Activated B cell treated with CpG ODN at 0.5 μM for 24 hours (primary cell): Measurements from ENCODE around the gene TXNDC16. TPM values are rescaled to one million over a fixed set of nuclear protein-coding genes. Genes with fewer than 3 reads are reported as not detected.

Experiments used
- ATAC-seq: fragments of 200-7000 bp; cut with Tn5 transposase; one replicate; pipeline ENCODE4 v1.10.0; 2021; ENCODE audit warnings: low read depth, mild to moderate bottlenecking, moderate library complexity
- CTCF ChIA-PET: fragments of 350-600 bp; sonication (Branson Sonifier 250); formaldehyde crosslinking; loops from one replicate; lab custom pipeline; 2021; ENCODE audit warnings: antibody characterized with exemption; lab: Charles Lee
- POLR2A ChIA-PET: fragments of 350-600 bp; sonication (Branson Sonifier 250); formaldehyde crosslinking; loops from one replicate; lab custom pipeline; 2021; ENCODE audit warnings: antibody characterized with exemption; lab: Charles Lee
- DNase-seq: peaks from one replicate; pipeline ENCODE4 v3.0.0; 2022
- H3K27ac Mint-ChIP-seq: one replicate; pipeline ENCODE4 v1.8.0; 2020; ENCODE audit warnings: mixed read lengths
- H3K27me3 Mint-ChIP-seq: one replicate; pipeline ENCODE4 v1.8.0; 2021; ENCODE audit warnings: mixed read lengths
- H3K36me3 Mint-ChIP-seq: one replicate; pipeline ENCODE4 v1.8.0; 2021; ENCODE audit warnings: low read depth, mixed read lengths
- H3K4me1 Mint-ChIP-seq: one replicate; pipeline ENCODE4 v1.8.0; 2021; ENCODE audit warnings: mixed read lengths
- H3K4me3 Mint-ChIP-seq: one replicate; pipeline ENCODE4 v1.8.0; 2020; ENCODE audit warnings: mild to moderate bottlenecking, mixed read lengths
- H3K9me3 Mint-ChIP-seq: one replicate; pipeline ENCODE4 v1.8.0; 2020; ENCODE audit warnings: mixed read lengths
- intact Hi-C: fragments of 100-400 bp; cut with micrococcal nuclease; formaldehyde crosslinking; loops from one replicate; pipeline ENCODE4 v1.15.1; 2024
- total RNA-seq: library from RNA; stranded (reverse); gene quantifications from 2 replicates; pipeline ENCODE4 v1.2.3, GENCODE V29; 2022
- TF ChIP-seq, protein P1 (sequence below): fragments of 200-600 bp; IDR thresholded peaks from one replicate; pipeline ENCODE4 v1.8.0; 2022; ENCODE audit warnings: antibody characterized with exemption, mild to moderate bottlenecking

The TXNDC16 gene
- total RNA-seq, 1 donor from 2014 or later = 3.9 TPM

- ChIA-PET CTCF (no interaction called here), POLR2A (interaction anchor here (0.6 kb wide), 1 partner anchor 110 kb away, joined by 3 read pairs; the partner anchor contains the start of gene TXNDC16)
- Mint-ChIP-seq H3K4me1 (no peaks in the 10 kb centered on the region), H3K4me3 (no peak overlapping the region), H3K36me3 (peaks cover 7% of the 10 kb centered on the region), H3K9me3 (no peaks in the 10 kb centered on the region), H3K27me3 (no peaks in the 10 kb centered on the region), H3K27ac (no peak overlapping the region)
- no peak for DNase-seq
- intact Hi-C loops = no loop called here
- no peak for ATAC-seq
- TF ChIP-seq, protein P1, sequence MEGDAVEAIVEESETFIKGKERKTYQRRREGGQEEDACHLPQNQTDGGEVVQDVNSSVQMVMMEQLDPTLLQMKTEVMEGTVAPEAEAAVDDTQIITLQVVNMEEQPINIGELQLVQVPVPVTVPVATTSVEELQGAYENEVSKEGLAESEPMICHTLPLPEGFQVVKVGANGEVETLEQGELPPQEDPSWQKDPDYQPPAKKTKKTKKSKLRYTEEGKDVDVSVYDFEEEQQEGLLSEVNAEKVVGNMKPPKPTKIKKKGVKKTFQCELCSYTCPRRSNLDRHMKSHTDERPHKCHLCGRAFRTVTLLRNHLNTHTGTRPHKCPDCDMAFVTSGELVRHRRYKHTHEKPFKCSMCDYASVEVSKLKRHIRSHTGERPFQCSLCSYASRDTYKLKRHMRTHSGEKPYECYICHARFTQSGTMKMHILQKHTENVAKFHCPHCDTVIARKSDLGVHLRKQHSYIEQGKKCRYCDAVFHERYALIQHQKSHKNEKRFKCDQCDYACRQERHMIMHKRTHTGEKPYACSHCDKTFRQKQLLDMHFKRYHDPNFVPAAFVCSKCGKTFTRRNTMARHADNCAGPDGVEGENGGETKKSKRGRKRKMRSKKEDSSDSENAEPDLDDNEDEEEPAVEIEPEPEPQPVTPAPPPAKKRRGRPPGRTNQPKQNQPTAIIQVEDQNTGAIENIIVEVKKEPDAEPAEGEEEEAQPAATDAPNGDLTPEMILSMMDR = no peak
Measured at GRCh38 chr14:52442602-52443001, 109.7 kb downstream of the TXNDC16 start.

GRCh38 chr14:52442166-52442565 is 110.1 kb downstream of the TXNDC16 start:
- no peak for ATAC-seq
- H3K4me1 Mint-ChIP-seq = no peaks in the 10 kb centered on the region
- DNase-seq = no peak
- ChIA-PET CTCF (no interaction called here), POLR2A (no interaction called here)
- TF ChIP-seq, protein P1 = no peak
- no peak overlapping the region for H3K4me3 Mint-ChIP-seq
- intact Hi-C loops = no loop called here
- H3K9me3 Mint-ChIP-seq = no peaks in the 10 kb centered on the region
- H3K27ac Mint-ChIP-seq = no peak overlapping the region
- H3K27me3 Mint-ChIP-seq = no peaks in the 10 kb centered on the region
- H3K36me3 Mint-ChIP-seq = peaks cover 7% of the 10 kb centered on the region

DNA sequence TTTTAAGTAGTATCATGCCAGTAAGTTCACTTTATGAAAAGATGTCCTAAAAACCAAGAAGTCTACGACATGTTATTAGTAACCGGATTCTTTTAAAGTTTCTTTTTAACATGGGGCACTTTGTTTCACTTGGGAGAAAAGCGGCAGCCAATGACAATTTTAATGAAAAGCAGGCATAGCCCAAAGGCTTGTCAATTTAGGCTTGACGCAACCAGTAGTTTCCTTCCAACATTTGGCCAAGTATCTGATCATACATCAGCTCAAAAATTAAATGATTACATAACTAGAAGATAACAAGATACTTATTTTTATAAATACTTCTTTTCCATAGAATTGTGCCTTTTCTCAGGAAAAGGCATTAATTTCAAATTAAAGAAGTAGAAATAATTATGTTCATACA is 112.8 kb downstream of the TXNDC16 start:
- CTCF ChIA-PET = no interaction called here
- Mint-ChIP-seq H3K27ac (no peak overlapping the region), H3K4me1 (no peaks in the 10 kb centered on the region), H3K27me3 (no peaks in the 10 kb centered on the region), H3K9me3 (no peaks in the 10 kb centered on the region), H3K4me3 (no peak overlapping the region), H3K36me3 (peaks cover 7% of the 10 kb centered on the region)
- ATAC-seq (no peak), DNase-seq (no peak)
- POLR2A ChIA-PET = no interaction called here
- TF ChIP-seq, protein P1 = no peak
- intact Hi-C loops = no loop called here

GRCh38 chr14:52434955-52435354 is 117.3 kb downstream of the TXNDC16 start:
- H3K27me3 Mint-ChIP-seq = no peaks in the 10 kb centered on the region

DNA sequence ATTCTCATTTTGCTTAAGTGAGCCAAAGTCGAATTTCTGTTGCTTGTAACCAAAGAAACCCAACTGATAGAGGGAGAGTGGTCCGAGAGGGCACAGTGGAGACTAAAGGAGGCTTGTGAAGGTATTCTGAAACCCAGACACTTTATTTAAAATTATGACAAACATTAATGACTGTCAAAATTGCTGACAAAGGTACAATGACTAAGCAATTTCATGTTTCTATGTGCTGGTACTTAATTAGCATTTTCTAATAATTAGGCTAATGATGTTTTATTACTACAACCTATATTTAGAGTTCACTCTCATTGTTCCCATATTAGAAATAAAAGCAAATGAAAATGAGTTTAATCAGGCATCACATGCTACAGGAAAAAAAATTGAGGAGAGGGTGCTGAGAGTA is 121.8 kb downstream of the TXNDC16 start:
- no peaks in the 10 kb centered on the region for H3K4me1 Mint-ChIP-seq
- ChIA-PET POLR2A (no interaction called here), CTCF (no interaction called here)
- H3K36me3 Mint-ChIP-seq = peaks cover 3% of the 10 kb centered on the region
- DNase-seq (no peak), ATAC-seq (no peak)
- H3K27me3 Mint-ChIP-seq = no peaks in the 10 kb centered on the region
- H3K9me3 Mint-ChIP-seq = no peaks in the 10 kb centered on the region
- intact Hi-C loops = no loop called here
- no peak overlapping the region for H3K4me3 Mint-ChIP-seq
- no peak overlapping the region for H3K27ac Mint-ChIP-seq
- TF ChIP-seq, protein P1 = no peak

More at GRCh38 chr14:52434955-52435354, 117.3 kb downstream of the TXNDC16 start:
- Mint-ChIP-seq H3K4me1 (no peaks in the 10 kb centered on the region), H3K36me3 (peaks cover 5% of the 10 kb centered on the region), H3K27ac (no peak overlapping the region), H3K4me3 (no peak overlapping the region), H3K9me3 (no peaks in the 10 kb centered on the region)
- intact Hi-C loops = no loop called here
- ChIA-PET CTCF (no interaction called here), POLR2A (interaction anchor here (0.6 kb wide), 1 partner anchor 110 kb away, joined by 5 read pairs; no protein-coding TSS in a partner anchor)
- ATAC-seq = no peak
- DNase-seq = no peak
- TF ChIP-seq, protein P1 = no peak
